BE2C (cell line): ENCODE measurements around the gene TPM1.

Experiments
- DNase-seq: peaks from one replicate; pipeline ENCODE4 v3.0.0-alpha.2; 2020
- H3K27me3 ChIP-seq: fragments of 250-450 bp; sonication (Bioruptor Pico); 2 replicates; pipeline ENCODE4 v1.5.1; 2020; ENCODE audit warnings: mild to moderate bottlenecking
- H3K36me3 ChIP-seq: fragments of 250-450 bp; sonication (Bioruptor Pico); 2 replicates; pipeline ENCODE4 v1.5.1; 2020; ENCODE audit warnings: mild to moderate bottlenecking
- H3K4me1 ChIP-seq: fragments of 250-450 bp; sonication (Bioruptor Pico); 2 replicates; pipeline ENCODE4 v1.5.1; 2020
- H3K4me3 ChIP-seq: 2 replicates; pipeline ENCODE4 v1.5.1; 2011; ENCODE audit warnings: low read depth, low read length
- H3K9me3 ChIP-seq: fragments of 250-450 bp; sonication (Bioruptor Pico); 2 replicates; pipeline ENCODE4 v1.5.1; 2020
- TF ChIP-seq, protein P1 (sequence below): IDR thresholded peaks from 2 replicates; pipeline ENCODE4 v1.5.1; 2012; ENCODE audit warnings: mild to moderate bottlenecking, low read depth, low read length

The TPM1 gene

DNA sequence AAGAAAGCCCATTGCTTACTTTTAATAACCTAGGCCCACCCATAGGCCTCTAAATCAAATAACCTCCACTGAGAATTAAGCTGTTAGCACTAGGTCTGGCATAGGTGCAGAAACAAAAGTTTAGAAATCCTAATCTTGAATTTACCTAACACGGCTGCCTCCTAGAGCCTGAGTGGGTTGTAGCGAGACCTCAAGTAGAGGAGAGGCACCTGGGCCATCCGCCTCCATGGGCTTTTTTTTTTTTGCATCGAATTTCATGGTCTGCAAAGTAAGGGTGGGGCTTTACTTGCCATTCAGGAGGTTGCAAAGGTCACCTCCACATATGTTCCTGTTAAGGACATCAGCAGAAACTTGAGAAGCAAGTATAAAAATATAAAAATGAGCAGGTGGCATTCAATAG lies 6.6 kb upstream of the TPM1 start:
- no peaks in the 10 kb centered on the region for H3K9me3 ChIP-seq
- H3K36me3 ChIP-seq: no peaks in the 10 kb centered on the region
- H3K4me1 ChIP-seq: no peaks in the 10 kb centered on the region
- no peak overlapping the region for H3K4me3 ChIP-seq
- TF ChIP-seq, protein P1, sequence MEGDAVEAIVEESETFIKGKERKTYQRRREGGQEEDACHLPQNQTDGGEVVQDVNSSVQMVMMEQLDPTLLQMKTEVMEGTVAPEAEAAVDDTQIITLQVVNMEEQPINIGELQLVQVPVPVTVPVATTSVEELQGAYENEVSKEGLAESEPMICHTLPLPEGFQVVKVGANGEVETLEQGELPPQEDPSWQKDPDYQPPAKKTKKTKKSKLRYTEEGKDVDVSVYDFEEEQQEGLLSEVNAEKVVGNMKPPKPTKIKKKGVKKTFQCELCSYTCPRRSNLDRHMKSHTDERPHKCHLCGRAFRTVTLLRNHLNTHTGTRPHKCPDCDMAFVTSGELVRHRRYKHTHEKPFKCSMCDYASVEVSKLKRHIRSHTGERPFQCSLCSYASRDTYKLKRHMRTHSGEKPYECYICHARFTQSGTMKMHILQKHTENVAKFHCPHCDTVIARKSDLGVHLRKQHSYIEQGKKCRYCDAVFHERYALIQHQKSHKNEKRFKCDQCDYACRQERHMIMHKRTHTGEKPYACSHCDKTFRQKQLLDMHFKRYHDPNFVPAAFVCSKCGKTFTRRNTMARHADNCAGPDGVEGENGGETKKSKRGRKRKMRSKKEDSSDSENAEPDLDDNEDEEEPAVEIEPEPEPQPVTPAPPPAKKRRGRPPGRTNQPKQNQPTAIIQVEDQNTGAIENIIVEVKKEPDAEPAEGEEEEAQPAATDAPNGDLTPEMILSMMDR: no peak
- DNase-seq: no peak
- H3K27me3 ChIP-seq: no peaks in the 10 kb centered on the region

DNA sequence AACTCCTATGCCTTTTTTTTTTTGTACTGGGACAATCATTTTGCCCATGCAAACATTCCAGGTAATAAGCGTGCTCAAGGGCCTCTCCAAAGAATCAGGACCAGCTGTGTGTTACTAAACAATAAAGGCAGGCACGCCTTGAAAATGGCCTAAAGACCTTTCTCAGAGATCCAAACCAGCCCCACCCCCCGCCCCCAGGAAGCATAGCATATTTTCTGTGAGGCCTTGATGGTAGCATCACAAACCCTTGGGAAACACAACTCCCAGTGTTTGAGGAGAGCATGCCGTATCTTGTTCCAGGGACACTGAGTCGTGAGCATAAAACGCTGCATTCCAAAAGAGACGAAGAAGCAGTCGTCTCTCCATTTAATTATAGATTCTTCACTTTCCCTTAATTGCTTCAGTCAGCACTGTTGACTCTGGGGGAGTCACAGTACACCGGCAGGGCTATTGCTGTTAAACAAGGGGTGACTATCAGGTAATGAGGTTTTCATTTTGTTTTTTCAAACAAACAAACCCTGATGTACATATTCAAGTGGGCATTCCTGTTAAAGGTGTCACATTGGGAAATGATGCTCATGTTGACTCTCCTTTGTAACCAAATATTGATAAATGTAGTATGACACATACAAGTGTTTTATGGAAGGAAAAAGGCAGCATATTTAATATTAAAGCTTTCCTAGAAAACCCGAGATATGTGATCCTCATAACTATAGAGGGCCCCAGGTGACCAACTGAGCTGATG lies 4.4 kb upstream of the TPM1 start:
- TF ChIP-seq, protein P1: no peak
- Histone ChIP-seq H3K36me3 (no peaks in the 10 kb centered on the region), H3K27me3 (no peaks in the 10 kb centered on the region), H3K4me1 (peaks cover 4% of the 10 kb centered on the region; the same call in 1 of the 2 replicates), H3K9me3 (no peaks in the 10 kb centered on the region), H3K4me3 (no peak overlapping the region)
- no peak for DNase-seq

DNA sequence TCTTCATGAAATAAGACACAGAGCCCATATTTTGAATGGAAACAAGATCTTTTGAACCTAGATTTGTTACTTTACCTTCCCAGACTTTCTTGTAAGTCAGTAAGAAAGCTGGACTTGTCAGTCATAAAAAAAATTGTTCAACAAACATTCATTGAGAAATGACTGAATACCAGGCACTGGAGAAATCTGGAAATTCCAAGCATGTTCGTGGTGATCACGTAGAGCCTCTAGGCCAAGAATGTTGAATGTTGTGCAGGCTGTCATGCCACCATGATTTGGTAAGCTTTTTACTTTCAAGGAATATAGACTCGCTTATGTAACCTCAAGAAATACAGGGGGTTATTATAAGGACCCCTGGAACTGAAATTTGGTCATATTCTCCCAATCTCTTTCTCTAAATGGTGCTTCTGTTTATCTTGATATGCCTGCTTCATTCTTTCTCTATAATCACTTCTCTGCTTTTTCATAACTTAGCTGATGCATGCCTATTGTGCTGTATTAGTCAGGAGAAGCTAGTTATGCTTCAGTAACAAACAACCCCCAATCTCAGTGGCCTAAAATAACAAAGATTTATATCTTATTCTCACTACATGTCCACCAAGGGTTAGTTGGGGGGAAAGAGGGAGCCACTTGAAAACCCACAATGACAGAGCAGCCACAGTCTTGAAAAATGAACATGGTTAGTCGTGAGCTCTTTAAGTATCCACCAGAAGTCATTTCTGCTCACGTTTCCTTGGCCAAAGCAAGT lies 3.4 kb upstream of the TPM1 start:
- no peak for DNase-seq
- TF ChIP-seq, protein P1: no peak
- H3K4me3 ChIP-seq: no peak overlapping the region
- no peaks in the 10 kb centered on the region for H3K9me3 ChIP-seq
- H3K27me3 ChIP-seq: no peaks in the 10 kb centered on the region
- peaks cover 4% of the 10 kb centered on the region; the same call in 1 of the 2 replicates for H3K4me1 ChIP-seq
- peaks cover 4% of the 10 kb centered on the region; the same call in 1 of the 2 replicates for H3K36me3 ChIP-seq

DNA sequence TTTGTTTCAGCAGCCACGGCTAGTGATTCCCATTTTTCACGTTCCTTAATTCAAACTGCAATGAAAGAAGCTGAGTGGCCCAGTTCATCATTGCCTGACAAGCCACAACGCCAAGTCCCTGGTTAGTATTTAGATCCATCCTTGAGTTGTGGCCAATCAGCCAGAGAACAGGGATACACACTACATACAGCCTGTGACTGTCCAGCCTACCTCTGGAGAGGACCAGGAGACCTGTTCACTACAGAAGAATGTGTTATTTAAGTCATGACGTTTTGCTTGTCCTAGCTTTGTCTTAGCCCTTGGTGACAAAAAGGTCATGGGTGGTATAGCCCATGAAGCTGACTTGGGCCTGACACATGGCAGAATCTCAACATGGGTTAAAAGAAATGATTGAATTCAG lies 2.7 kb upstream of the TPM1 start:
- H3K27me3 ChIP-seq: no peaks in the 10 kb centered on the region
- H3K4me3 ChIP-seq: no peak overlapping the region
- TF ChIP-seq, protein P1: no peak
- peaks cover 7% of the 10 kb centered on the region; the same call in 1 of the 2 replicates for H3K36me3 ChIP-seq
- H3K9me3 ChIP-seq: no peaks in the 10 kb centered on the region
- peaks cover 4% of the 10 kb centered on the region; the same call in 1 of the 2 replicates for H3K4me1 ChIP-seq
- DNase-seq: no peak

DNA sequence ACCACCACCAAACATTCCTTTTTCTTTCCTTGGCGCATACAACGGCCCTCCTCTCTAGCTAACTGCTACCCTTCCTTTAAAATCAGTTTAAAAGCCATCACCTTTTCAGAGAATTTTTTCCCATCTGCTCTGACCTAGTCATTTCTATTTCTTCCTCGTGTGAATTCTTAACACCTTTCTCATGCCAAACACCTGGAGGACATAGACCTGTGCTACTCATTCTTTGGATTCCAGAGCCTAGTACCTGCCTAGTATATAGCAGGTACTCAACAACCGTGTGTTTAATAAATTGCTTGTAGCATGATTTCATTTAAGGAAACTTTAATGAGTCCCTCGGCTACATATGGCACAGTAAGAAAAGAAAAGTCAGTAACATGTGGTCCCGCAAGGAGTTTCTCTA lies 2.0 kb upstream of the TPM1 start:
- Histone ChIP-seq H3K4me1 (peaks cover 4% of the 10 kb centered on the region; the same call in 1 of the 2 replicates), H3K9me3 (no peaks in the 10 kb centered on the region), H3K4me3 (no peak overlapping the region), H3K27me3 (no peaks in the 10 kb centered on the region), H3K36me3 (peaks cover 7% of the 10 kb centered on the region; the same call in 1 of the 2 replicates)
- TF ChIP-seq, protein P1: no peak
- no peak for DNase-seq
